Fibroblast of peridontal ligament (primary cell): Measurements from ENCODE around the gene ESX1.
"Not testable (repeated sequence)": the region's sequence is repeated elsewhere in the genome, so short reads cannot be mapped to it uniquely, and the experiment has no call there.

Source experiments
- DNase-seq: peaks from one replicate; pipeline ENCODE4 v3.0.0-alpha.2; 2010; ENCODE audit errors: extremely low read depth

Gene ESX1

DNA sequence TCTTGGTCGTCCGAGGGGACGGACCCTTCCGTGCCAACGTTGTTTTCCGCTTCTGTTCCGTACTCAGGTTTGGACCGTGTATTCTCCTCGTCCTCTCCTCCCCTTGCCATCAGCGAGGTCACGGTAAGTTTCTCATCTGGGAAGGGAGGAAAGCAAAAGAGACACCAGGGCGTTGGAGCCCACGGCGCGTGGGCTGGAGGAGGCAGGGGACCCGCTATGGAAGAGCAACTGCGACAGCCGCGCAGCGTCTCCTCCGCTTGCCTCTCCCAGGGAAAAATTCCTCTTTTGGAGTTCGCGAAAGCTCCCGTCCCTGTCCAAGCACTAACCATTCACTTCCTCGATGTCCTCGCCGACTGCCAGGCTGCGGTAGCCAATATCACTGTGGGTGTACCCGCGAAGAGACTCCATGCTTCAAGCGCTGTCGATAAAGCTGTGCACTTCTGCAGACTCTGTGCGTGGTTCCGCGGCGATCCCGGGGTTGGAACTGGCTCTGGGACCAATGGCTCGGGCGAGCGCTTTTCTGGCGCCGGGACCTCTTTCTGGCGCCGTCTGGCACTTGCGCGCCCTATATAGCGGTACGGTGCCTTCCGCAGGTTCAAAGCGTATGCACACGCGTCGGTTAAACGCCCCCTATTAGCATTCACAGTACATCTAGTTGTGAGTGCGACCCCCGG lies at the start of gene ESX1:
Gene ESX1, minus strand, starts transcription at position 492 of the 674 bp plus-strand sequence. Its CDS starts 84 bp downstream, at position 408.
- DNase-seq, result no peak

DNA sequence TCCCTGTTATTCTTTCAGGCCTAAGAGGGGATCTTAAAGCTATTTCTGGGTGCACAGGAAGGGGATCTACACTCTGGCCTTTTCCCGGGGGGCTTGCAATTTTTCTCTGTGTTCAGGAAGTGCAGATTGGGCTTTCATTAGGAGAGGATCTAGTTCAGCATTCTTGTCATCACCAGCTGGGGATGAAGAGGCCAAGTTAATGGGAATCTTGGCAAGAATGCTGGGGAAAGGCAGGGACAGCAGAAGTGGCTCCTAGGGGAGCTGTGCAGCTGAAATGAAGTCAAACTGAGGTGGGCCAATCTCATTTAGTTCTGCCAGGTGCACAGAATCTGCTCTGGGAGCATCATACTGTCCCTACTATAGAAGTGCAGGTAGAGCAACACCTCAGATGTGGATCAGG lies 40.9 kb upstream of the ESX1 start:
- no peak for DNase-seq

GRCh38 chrX:104288961-104289360 lies 34.2 kb upstream of the ESX1 start:
- no peak for DNase-seq

GRCh38 chrX:104288269-104288668 lies 33.5 kb upstream of the ESX1 start:
- DNase-seq, result no peak

DNA sequence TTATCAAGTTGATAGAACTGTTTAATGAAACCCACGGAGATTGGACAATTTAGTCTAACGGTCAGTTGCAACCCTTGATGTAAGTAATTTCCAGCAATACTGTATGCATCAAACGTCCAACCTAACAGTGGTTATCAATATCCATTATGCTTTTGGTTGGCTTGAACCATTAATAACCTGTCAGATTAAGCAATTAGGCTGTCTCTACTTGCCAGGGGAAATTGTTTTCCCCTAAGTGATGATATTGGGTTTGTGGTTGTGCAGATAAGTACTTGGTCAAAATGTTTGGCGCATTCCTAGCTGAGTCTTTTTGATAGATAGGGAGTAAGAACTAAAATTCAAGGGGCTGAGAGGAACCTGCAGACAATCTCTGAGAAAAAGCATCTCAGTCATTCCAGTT lies 30.5 kb upstream of the ESX1 start:
- DNase-seq, result no peak

DNA sequence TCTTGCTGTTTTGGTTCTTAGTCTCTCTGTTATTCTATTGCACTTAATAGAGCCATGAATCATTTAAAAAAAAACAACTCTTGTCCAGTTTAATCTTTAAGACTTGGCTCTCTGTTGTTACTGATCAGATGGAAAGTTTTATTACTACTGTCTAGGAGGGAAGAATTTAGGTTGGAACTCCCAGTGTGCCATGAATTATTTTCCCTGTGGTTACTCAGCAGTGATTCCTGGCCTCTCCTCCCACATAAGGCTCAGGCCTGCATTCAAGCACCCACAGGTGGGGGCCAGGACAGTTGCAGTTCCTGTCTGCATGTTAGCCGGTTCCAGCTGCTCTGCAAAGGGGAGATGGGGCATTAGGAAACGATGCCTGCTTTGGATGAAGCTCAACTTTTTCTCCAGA lies 29.8 kb upstream of the ESX1 start:
- no peak for DNase-seq

GRCh38 chrX:104282166-104282725 lies 27.5 kb upstream of the ESX1 start:
- no peak for DNase-seq

GRCh38 chrX:104281564-104281963 lies 26.8 kb upstream of the ESX1 start:
- DNase-seq, result no peak

GRCh38 chrX:104280609-104281008 lies 25.9 kb upstream of the ESX1 start:
- DNase-seq, result no peak

DNA sequence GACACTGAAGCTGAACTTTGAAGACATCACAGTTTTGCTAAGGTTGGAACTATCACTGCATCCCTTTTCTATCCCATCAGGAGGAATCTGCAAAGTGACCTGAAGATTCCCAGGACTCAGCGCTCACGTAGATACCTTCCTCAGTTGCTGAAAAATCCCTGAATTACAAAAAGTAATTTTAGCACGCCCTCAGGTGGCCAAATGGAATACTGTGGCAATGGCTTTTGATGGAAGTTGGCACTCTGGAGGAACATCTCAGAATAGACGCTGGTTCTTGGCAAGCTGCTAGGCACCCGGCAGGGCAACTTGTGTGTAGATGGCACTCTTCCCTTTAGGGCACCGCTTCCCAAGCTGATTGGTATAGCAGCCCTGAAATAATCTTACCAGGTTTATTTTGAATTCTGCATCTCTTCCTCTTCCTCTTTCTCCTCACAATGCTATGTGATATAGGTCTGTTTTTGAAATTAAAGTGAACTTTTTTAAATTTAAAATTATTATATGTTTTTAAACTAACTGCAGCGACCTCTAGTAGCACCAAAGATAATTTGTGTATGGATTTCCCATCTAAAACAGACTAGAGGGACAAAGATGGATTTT lies 16.3 kb upstream of the ESX1 start:
- DNase-seq, result peak; percentile 50

DNA sequence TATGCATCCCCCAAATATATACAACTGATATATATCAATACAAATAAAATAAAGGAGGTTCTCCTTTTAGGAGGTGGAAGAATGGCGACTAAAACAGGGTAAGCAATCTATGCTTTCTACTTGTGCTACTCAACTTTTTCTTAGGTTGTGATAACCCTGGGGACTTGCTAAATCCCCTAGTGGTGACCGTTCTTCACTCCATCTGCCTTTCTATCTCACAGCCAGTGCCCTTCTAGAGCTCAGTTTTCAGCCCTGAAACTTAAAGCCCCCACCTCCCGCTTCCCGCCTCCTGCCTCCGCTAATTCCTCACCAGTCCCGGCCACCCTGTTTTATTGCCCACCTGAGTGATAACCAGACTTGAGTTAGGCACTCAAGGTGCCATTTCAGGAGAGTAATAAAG lies 15.5 kb upstream of the ESX1 start:
- no peak for DNase-seq

- DNase-seq, result no peak
Observed at GRCh38 chrX:104255465-104255864, 732 bp upstream of the ESX1 start.

DNA sequence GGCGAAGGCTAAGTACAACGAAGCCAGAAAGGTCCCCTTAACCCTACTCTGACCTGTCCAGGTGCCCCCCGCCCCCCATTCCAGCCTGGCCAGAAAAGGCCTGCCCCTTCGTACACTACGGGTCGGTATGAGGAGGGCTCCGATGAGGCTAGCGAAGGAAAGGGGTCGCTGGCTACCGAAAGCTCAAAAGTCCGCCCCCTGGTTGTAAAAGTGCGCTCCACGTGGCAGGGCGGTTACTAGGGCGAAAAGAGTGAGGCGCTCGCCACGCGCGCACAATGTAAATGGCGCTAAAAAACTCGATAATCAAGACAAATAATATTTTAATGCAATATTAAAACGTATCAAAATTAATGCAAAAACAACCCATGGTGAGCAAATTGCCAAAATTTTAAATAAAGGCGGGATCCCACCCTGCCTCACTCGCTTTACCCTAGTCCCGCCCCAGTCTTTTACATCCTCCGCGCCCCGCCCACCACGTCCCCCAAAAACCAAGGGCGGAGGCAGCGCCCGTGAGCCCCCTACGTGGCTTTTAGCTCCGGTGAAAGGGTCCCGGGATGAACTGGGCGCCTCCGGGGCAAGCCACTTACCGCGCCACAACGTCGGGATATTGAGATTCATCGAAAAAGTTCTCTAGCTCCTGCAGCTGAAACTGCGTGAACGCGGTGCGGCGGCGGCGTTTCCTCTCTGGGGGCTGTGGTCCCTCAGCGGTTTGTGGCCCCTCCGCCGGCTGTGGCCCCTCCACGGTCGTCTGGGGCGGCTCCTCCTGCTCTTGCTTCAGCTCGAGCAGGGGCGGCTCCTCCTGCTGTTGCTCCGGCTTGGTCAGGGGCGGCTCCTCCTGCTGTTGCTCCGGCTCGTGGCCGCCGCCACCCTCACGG lies 929 bp downstream of the ESX1 start:
- DNase-seq, result no peak

- no peak for DNase-seq
Observed at GRCh38 chrX:104250470-104250869, 4.3 kb downstream of the ESX1 start.

DNA sequence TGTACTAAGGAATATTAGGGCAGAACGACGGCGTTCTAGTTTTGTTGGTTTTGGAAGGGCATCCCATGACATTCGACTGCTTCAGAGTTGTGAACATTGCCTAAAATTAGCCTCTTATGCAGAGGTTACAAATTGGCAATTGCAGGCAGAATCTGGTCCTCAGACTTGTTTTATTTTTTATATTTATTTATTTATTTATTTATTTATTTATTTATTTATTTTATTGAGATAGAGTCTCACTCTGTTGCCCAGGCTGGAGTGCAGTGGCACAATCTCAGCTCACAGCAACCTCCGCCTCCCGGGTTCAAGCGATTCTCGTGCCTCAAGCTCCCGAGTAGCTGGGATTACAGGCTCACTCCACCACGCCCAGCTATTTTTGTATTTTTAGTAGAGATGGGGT lies 24.7 kb downstream of the ESX1 start:
- not testable (repeated sequence) for DNase-seq

DNA sequence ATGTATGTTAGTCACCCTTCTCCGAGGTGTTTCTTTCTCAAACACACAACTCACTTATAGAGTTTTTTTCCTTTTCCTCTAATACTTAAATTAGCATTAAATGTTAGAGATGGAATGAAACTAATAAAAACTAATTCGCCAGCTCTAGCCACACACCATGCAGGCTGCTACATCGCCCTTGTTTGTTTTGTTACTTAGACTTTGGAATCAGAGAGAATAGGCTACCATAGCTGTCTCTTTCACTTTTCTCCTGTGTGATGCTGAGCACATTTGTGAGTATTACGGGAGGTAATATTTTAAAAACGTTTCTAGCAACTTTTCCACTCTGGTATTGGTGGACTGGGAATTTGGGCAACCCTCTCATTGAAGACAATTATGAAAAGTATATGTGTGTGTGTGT lies 43.5 kb downstream of the ESX1 start:
- no peak for DNase-seq

GRCh38 chrX:104205548-104205947 lies 49.2 kb downstream of the ESX1 start:
- no peak for DNase-seq
